ENCODE measurements around the gene TCEAL8. TPM values are rescaled to one million over a fixed set of nuclear protein-coding genes. Genes with fewer than 3 reads are reported as not detected.

Gene TCEAL8
- total and polyA plus RNA-seq, 2 of the 8 experiments (the other 6 are each of a cell fraction or from before 2014, with no cell fraction given) = 47.2 to 82.2 TPM

- Histone ChIP-seq H3K14ac (ENCODE audit: insufficient read length) (no peak overlapping the region), H3K4ac (replicated peaks; ENCODE audit: insufficient read length, low read depth, low read length) (no peak overlapping the region), H3K27ac (ENCODE audit: low read depth, low read length) (no peak overlapping the region), H2BK20ac (ENCODE audit: low read length) (no peak overlapping the region), H3K4me3 (ENCODE audit: extremely low read depth in 1 of 4, insufficient read depth in 2 of 4, low read depth in 3 of 4, low read length in 4 of 4) (no peak overlapping the region), H3K9ac (replicated peaks in 1 of 4; ENCODE audit: extremely low read depth in 1 of 4, low read depth in 3 of 4, low read length in 3 of 4) (no peak overlapping the region), H3K4me2 (ENCODE audit: insufficient read depth in 1 of 2, low read depth in 2 of 2, low read length in 2 of 2) (no peak overlapping the region), H3K4me1 (replicated peaks in 1 of 4; ENCODE audit: control insufficient read depth in 3 of 4, insufficient read depth in 4 of 4, low read length in 3 of 4) (no peaks in the 10 kb centered on the region), H3K18ac (ENCODE audit: extremely low read depth, low read length) (no peak overlapping the region), H4K20me1 (replicated peaks in 1 of 2; ENCODE audit: control insufficient read depth in 1 of 2, insufficient read depth in 2 of 2, low read length in 2 of 2) (no peaks in the 10 kb centered on the region), H2BK15ac (ENCODE audit: low read length) (no peak overlapping the region), H2AK5ac (ENCODE audit: low read depth, low read length) (no peak overlapping the region), H3K56ac (replicated peaks; ENCODE audit: insufficient read length, low read depth, low read length) (no peak overlapping the region), H4K8ac (ENCODE audit: extremely low read depth, insufficient read depth, low read length) (no peak overlapping the region), H3K23me2 (ENCODE audit: low read depth, low read length) (no peaks in the 10 kb centered on the region), H3K23ac (ENCODE audit: insufficient read length) (no peak overlapping the region), H4K5ac (ENCODE audit: insufficient read length, low read depth, low read length) (no peak overlapping the region), H2AFZ (ENCODE audit: low read length) (no peak overlapping the region), H2BK5ac (ENCODE audit: low read depth, low read length) (no peak overlapping the region), H3K36me3 (ENCODE audit: control insufficient read depth in 2 of 4, insufficient read depth in 4 of 4, low read length in 3 of 4) (peaks cover 0 to 6% (median 0%) of the 10 kb centered on the region in 4 experiments; a peak in 1 of 8 replicates), H3K79me2 (ENCODE audit: control insufficient read depth in 1 of 2, insufficient read depth in 2 of 2, low read length in 2 of 2) (no peaks in the 10 kb centered on the region), H3K9me3 (ENCODE audit: insufficient read depth in 2 of 2, low read depth in 1 of 2, low read length in 1 of 2) (no peaks in the 10 kb centered on the region), H4K91ac (replicated peaks; ENCODE audit: insufficient read length, low read length) (no peak overlapping the region), H3K27me3 (replicated peaks in 1 of 4; ENCODE audit: control insufficient read depth in 3 of 4, extremely low read depth in 1 of 4, insufficient read depth in 3 of 4, low read length in 3 of 4) (no peaks in the 10 kb centered on the region), H2BK12ac (ENCODE audit: low read depth, low read length) (no peak overlapping the region), H2BK120ac (replicated peaks; ENCODE audit: low read depth, low read length) (no peak overlapping the region), H3K79me1 (ENCODE audit: low read depth, low read length) (no peaks in the 10 kb centered on the region)
- no peak for TF ChIP-seq ATF3 (IDR thresholded peaks at IDR 0.05; ENCODE audit: insufficient read depth, low read depth, low read length)
- TF ChIP-seq CTBP2 (IDR thresholded peaks at IDR 0.05; ENCODE audit: borderline replicate concordance, insufficient read depth, insufficient read length, low read length) = no peak
- TF ChIP-seq EP300 (IDR thresholded peaks at IDR 0.05; ENCODE audit: borderline replicate concordance in 1 of 2, low read depth in 2 of 2, low read length in 2 of 2) = no peak
- no peak for TF ChIP-seq CREB1 (IDR thresholded peaks at IDR 0.05)
- no peak for TF ChIP-seq KDM4A (IDR thresholded peaks at IDR 0.05; ENCODE audit: low read depth, low read length, severe bottlenecking)
- CTCF ChIA-PET (ENCODE audit: partially characterized antibody) = no interaction called here
- DNase-seq (ENCODE audit: low read depth in 1 of 2, low spot score in 2 of 2) = no peak
- no peak for FAIRE-seq
- POLR2A ChIA-PET (ENCODE audit: partially characterized antibody) = no interaction called here
Observed at GRCh38 chrX:103304705-103305104, 49.8 kb upstream of the TCEAL8 start.

Data from H1 (cell line).